K562 (cell line): ENCODE measurements around the gene TTLL10. TPM values are rescaled to one million over a fixed set of nuclear protein-coding genes. Genes with fewer than 3 reads are reported as not detected.

Experiments used
- ATAC-seq: fragments of 200-7000 bp; cut with Tn5 transposase; 3 replicates; pipeline ENCODE4 v1.9.1; 2020; ENCODE audit warnings: moderate library complexity
- BruUV-seq: library from RNA; stranded (reverse); fragments of 400-500 nt; replicated peaks from 2 replicates; lab custom pipeline; 2021; lab: Mats Ljungman, UMichigan
- CTCF ChIA-PET: fragments of 300-600 bp; formaldehyde crosslinking; extraction: SDS; loops from one replicate; lab custom pipeline; 2021; ENCODE audit warnings: low intra/inter-chr PET ratio; lab: Yijun Ruan, JAX
- POLR2A ChIA-PET: fragments of 300-600, 350-650 bp; sonication (Branson Sonifier 250); formaldehyde crosslinking; extraction: SDS; loops from one replicate; lab custom pipeline; 2021; ENCODE audit warnings: antibody characterized with exemption, inconsistent platforms; lab: Yijun Ruan, JAX
- DNase-seq, 4 experiments: peaks; one replicate each; pipeline versions ENCODE4 v3.0.0 to v3.0.0-alpha.2; 2011 to 2018; ENCODE audit warnings: low spot score in 3 of 4, mixed read lengths in 3 of 4; ENCODE audit errors: extremely low read depth in 1 of 4
- FAIRE-seq: peaks from 2 replicates; lab custom pipeline; 2011; peaks lifted over from hg19 to GRCh38; lab: Jason Lieb, UNC
- H2AFZ ChIP-seq: 2 replicates; pipeline ENCODE4 v1.6.0; 2011; ENCODE audit warnings: low read depth, low read length, control low read depth, inconsistent platforms
- H3K27ac ChIP-seq: fragments of 200-600 bp; 3 replicates; pipeline ENCODE4 v1.8.0; 2011; ENCODE audit warnings: low read depth, mild to moderate bottlenecking, control low read depth, inconsistent platforms, low read length, moderate library complexity, mixed read lengths; ENCODE audit errors: extremely low read depth
- H3K27me3 ChIP-seq, 2 experiments: fragments of 300-600 bp in 1 of 2; 2 replicates in 1 of 2; 3 replicates in 1 of 2; pipeline versions ENCODE4 v1.6.0 to v1.8.0; 2011; ENCODE audit warnings: inconsistent platforms in 2 of 2, low read length in 2 of 2, mild to moderate bottlenecking in 1 of 2, mixed read lengths in 1 of 2, moderate library complexity in 1 of 2; ENCODE audit not compliant: control insufficient read depth in 2 of 2, insufficient read depth in 2 of 2
- H3K36me3 ChIP-seq: fragments of 300-600 bp; 3 replicates; pipeline ENCODE4 v1.8.0; 2011; ENCODE audit warnings: mild to moderate bottlenecking, low read length, inconsistent platforms; ENCODE audit not compliant: control insufficient read depth, insufficient read depth
- H3K4me1 ChIP-seq, 2 experiments: fragments of 200-600 bp in 1 of 2; replicated peaks in 1 of 2; 2 replicates in 1 of 2; 3 replicates in 1 of 2; pipeline versions ENCODE4 v1.5.1 to v1.8.0; 2011; ENCODE audit warnings: inconsistent platforms in 2 of 2, low read length in 2 of 2, mild to moderate bottlenecking in 1 of 2, mixed read lengths in 1 of 2, moderate library complexity in 1 of 2; ENCODE audit not compliant: control insufficient read depth in 2 of 2, insufficient read depth in 2 of 2
- H3K4me2 ChIP-seq: 2 replicates; pipeline ENCODE4 v1.6.1; 2011; ENCODE audit warnings: low read length, control low read depth, inconsistent platforms, mixed read lengths; ENCODE audit not compliant: insufficient read depth
- H3K4me3 ChIP-seq: fragments of 200-600 bp; sonication (generic), shearing (Covaris generic); 2 replicates; pipeline ENCODE4 v1.5.1; 2016; ENCODE audit warnings: control low read depth, inconsistent platforms
- H3K79me2 ChIP-seq: fragments of 200-600 bp; 3 replicates; pipeline ENCODE4 v1.8.0; 2011; ENCODE audit warnings: low read length, inconsistent platforms; ENCODE audit not compliant: control insufficient read depth, insufficient read depth
- H3K9ac ChIP-seq, 2 experiments: 2 replicates each; pipeline versions ENCODE4 v1.6.0 to v1.6.1; 2011; ENCODE audit warnings: low read depth in 2 of 2, low read length in 2 of 2, control low read depth in 1 of 2, inconsistent platforms in 1 of 2, mild to moderate bottlenecking in 1 of 2, mixed read lengths in 1 of 2; ENCODE audit not compliant: insufficient read depth in 1 of 2
- H3K9me1 ChIP-seq: one replicate; pipeline ENCODE4 v1.6.0; 2011; ENCODE audit warnings: inconsistent platforms, mild to moderate bottlenecking, low read length, moderate library complexity; ENCODE audit not compliant: control insufficient read depth, insufficient read depth
- H3K9me3 ChIP-seq: replicated peaks from 2 replicates; pipeline ENCODE4 v1.5.1; 2011; ENCODE audit warnings: low read depth, low read length, inconsistent platforms; ENCODE audit not compliant: control insufficient read depth, insufficient read depth
- H4K20me1 ChIP-seq: replicated peaks from 2 replicates; pipeline ENCODE4 v1.6.1; 2011; ENCODE audit warnings: low read length, inconsistent platforms, mixed read lengths; ENCODE audit not compliant: control insufficient read depth, insufficient read depth
- E2F5 ChIP-seq: sonication (generic); formaldehyde crosslinking; IDR thresholded peaks from 2 replicates; pipeline ENCODE4 v1.8.0; 2022; ENCODE audit warnings: mild to moderate bottlenecking, missing genetic modification reagents
- PCBP1 ChIP-seq: fragments of 200-400 bp; formaldehyde crosslinking; IDR thresholded peaks from 2 replicates; pipeline ENCODE4 v1.6.1; 2018; ENCODE audit warnings: mild to moderate bottlenecking, low read depth, low read length; ENCODE audit not compliant: poor library complexity, severe bottlenecking
- PHB2 ChIP-seq: fragments of 450-650 bp; IDR thresholded peaks from 2 replicates; pipeline ENCODE4 v1.6.1; 2017; ENCODE audit warnings: low read depth
- TRIM28 ChIP-seq: fragments of 450-650 bp; IDR thresholded peaks from 2 replicates; pipeline ENCODE4 v1.6.1; 2017
- ZBTB7A ChIP-seq: IDR thresholded peaks from 2 replicates; pipeline ENCODE4 v1.6.1; 2011; ENCODE audit warnings: low read depth, mild to moderate bottlenecking, low read length, moderate library complexity, borderline replicate concordance; ENCODE audit not compliant: control insufficient read depth
- WGBS: fragments of 100-300 bp; shearing (Covaris generic); methylation state at CpG from one replicate; pipeline ENCODE4 v1.1.6; 2016; ENCODE audit warnings: low coverage, mixed read lengths; ENCODE audit not compliant: insufficient coverage; ENCODE audit errors: missing lambda C conversion rate; 5-methylcytosine and 5-hydroxymethylcytosine counted together
- in situ Hi-C: fragments of 300-500 bp; cut with MboI; formaldehyde crosslinking; loops from 4 replicates; pipeline ENCODE4 v1.15.0; 2018; ENCODE audit warnings: inconsistent platforms, mixed read lengths
- intact Hi-C: fragments of 100-400 bp; cut with micrococcal nuclease; formaldehyde crosslinking; loops from 2 replicates; pipeline ENCODE4 v1.14.2; 2022
- polyA plus RNA-seq, 8 experiments: library from polyadenylated mRNA; depleted of rRNA in 4 of 8; stranded (reverse) in 5 of 8; unstranded in 3 of 8; fragments of >200 nt; fragmentation: Nextera tagmentation in 2 of 8; fragmentation: Illumina TruSeq in 1 of 8; extraction: Ambion mirVana in 2 of 8; extraction: Trizol in 1 of 8; gene quantifications; 2 replicates each; pipeline versions ENCODE4 v1.2.1 to v1.2.3, GENCODE V29; 2011 to 2014; ENCODE audit warnings: inconsistent platforms in 1 of 8, missing spikeins in 1 of 8
- total RNA-seq, 7 experiments: library from RNA; depleted of rRNA in 6 of 7; stranded (reverse); fragments of >200 nt in 6 of 7; fragmentation: Illumina TruSeq in 2 of 7; extraction: Trizol in 2 of 7; gene quantifications; 2 replicates each; pipeline versions ENCODE4 v1.2.1 to v1.2.3, GENCODE V29; 2011 to 2021; ENCODE audit warnings: low replicate concordance in 1 of 7

TTLL10 gene
- total and polyA plus RNA-seq, 9 of the 15 experiments (the other 6 are each of a cell fraction or from before 2014, with no cell fraction given): not detected

- intact Hi-C loops: no loop called here
- Histone ChIP-seq H4K20me1 (peaks cover 6% of the 10 kb centered on the region; the same call in 1 of the 2 replicates), H3K4me2 (no peak overlapping the region), H3K9me3 (no peaks in the 10 kb centered on the region), H2AFZ (no peak overlapping the region), H3K27ac (no peak overlapping the region), H3K79me2 (no peaks in the 10 kb centered on the region), H3K4me1 (peaks cover 0 to 93% of the 10 kb centered on the region in 2 experiments; a peak in 2 of 5 replicates), H3K36me3 (no peaks in the 10 kb centered on the region), H3K27me3 (peaks cover 74 to 95% of the 10 kb centered on the region in 2 experiments), H3K9me1 (no peaks in the 10 kb centered on the region), H3K4me3 (no peak overlapping the region), H3K9ac (no peak overlapping the region)
- 10% methylated on average over 31 of the region's 44 CpGs for WGBS
- CTCF ChIA-PET: no interaction called here
- DNase-seq: no peak
- POLR2A ChIA-PET: no interaction called here
- in situ Hi-C loops: no loop called here
- no peak for ATAC-seq
- BruUV-seq: no TSS peak
- TF ChIP-seq PCBP1 (peak; percentile 26), ZBTB7A (peak; percentile 29; the same call in 1 of the 2 replicates), E2F5 (CRISPR knock-in tag) (no peak), TRIM28 (no peak), PHB2 (no peak)
- no peak for FAIRE-seq
These were observed 6.9 kb upstream of the TTLL10 start for GRCh38 chr1:1166642-1167397.
